H1 (cell line): ENCODE data around the gene ARCN1. TPM values are rescaled to one million over a fixed set of nuclear protein-coding genes. Genes with fewer than 3 reads are reported as not detected.

ENCODE experiments used
- ASH2L ChIP-seq: fragments of 200-600, 300-600 bp; sonication (generic); IDR thresholded peaks from one replicate; pipeline ENCODE4 v1.7.1; 2017; ENCODE audit warnings: low read length
- BACH1 ChIP-seq: IDR thresholded peaks from 2 replicates; pipeline ENCODE4 v1.6.1; 2012; ENCODE audit warnings: low read length, improper control_type of control experiment
- CBX5 ChIP-seq: fragments of 300-800, 300-1000 bp; sonication (generic); IDR thresholded peaks from 2 replicates; pipeline ENCODE4 v1.7.1; 2016; ENCODE audit warnings: antibody characterized with exemption, low read length, low read depth
- CBX8 ChIP-seq: fragments of 300-800, 300-1000 bp; sonication (generic); IDR thresholded peaks from 2 replicates; pipeline ENCODE4 v1.7.1; 2016; ENCODE audit warnings: low read depth, low read length, borderline replicate concordance
- CEBPB ChIP-seq: IDR thresholded peaks from 2 replicates; pipeline ENCODE4 v1.6.1; 2012; ENCODE audit warnings: low read depth, low read length
- CREB1 ChIP-seq: IDR thresholded peaks from 2 replicates; pipeline ENCODE4 v1.6.1; 2012; ENCODE audit warnings: inconsistent platforms
- CTBP2 ChIP-seq: IDR thresholded peaks from 2 replicates; pipeline ENCODE4 v1.7.0; 2011; ENCODE audit warnings: borderline replicate concordance, mild to moderate bottlenecking, moderate library complexity, mixed read lengths, low read length; ENCODE audit not compliant: insufficient read depth, insufficient read length
- EZH2 ChIP-seq: fragments of 200-600 bp; sonication (generic); IDR thresholded peaks from 2 replicates; pipeline ENCODE4 v1.7.1; 2012; ENCODE audit warnings: low read depth, mild to moderate bottlenecking, moderate library complexity, low read length, inconsistent platforms; ENCODE audit not compliant: severe bottlenecking
- GABPA ChIP-seq: IDR thresholded peaks from 2 replicates; pipeline ENCODE4 v1.6.1; 2011; ENCODE audit warnings: mild to moderate bottlenecking, low read length, moderate library complexity, borderline replicate concordance; ENCODE audit not compliant: insufficient read depth
- HDAC6 ChIP-seq: IDR thresholded peaks from one replicate; pipeline ENCODE4 v1.7.1; 2012; ENCODE audit warnings: low read depth, mild to moderate bottlenecking, inconsistent platforms, low read length, moderate library complexity
- KDM5A ChIP-seq: fragments of 200-600 bp; IDR thresholded peaks from 2 replicates; pipeline ENCODE4 v1.7.1; 2012; ENCODE audit warnings: mild to moderate bottlenecking, low read length, inconsistent platforms, mixed read lengths
- NANOG ChIP-seq: IDR thresholded peaks from 2 replicates; pipeline ENCODE4 v1.6.1; 2011; ENCODE audit warnings: low read length, low read depth, mild to moderate bottlenecking, inconsistent platforms; ENCODE audit not compliant: insufficient read depth, poor library complexity, severe bottlenecking
- PHF8 ChIP-seq: fragments of 200-600 bp; sonication (generic); conservative IDR thresholded peaks from 2 replicates; pipeline ENCODE4 v1.7.1; 2012; ENCODE audit warnings: low read depth, mild to moderate bottlenecking, inconsistent platforms, low read length, moderate library complexity
- POLR2A ChIP-seq, 2 experiments: IDR thresholded peaks; 1 replicate in 1 of 2; 2 replicates in 1 of 2; pipeline ENCODE4 v1.6.1; 2011; ENCODE audit warnings: low read depth in 2 of 2, low read length in 2 of 2, mild to moderate bottlenecking in 2 of 2; ENCODE audit errors: control extremely low read depth in 1 of 2
- POLR2AphosphoS5 ChIP-seq: IDR thresholded peaks from 2 replicates; pipeline ENCODE4 v1.6.1; 2011; ENCODE audit warnings: low read depth, low read length
- RFX5 ChIP-seq: IDR thresholded peaks from 2 replicates; pipeline ENCODE4 v1.6.1; 2011; ENCODE audit warnings: low read depth, low read length, improper control_type of control experiment, borderline replicate concordance
- RXRA ChIP-seq: IDR thresholded peaks from 2 replicates; pipeline ENCODE4 v1.6.1; 2011; ENCODE audit warnings: low read depth, mild to moderate bottlenecking, low read length, moderate library complexity; ENCODE audit not compliant: insufficient read depth
- SIN3A ChIP-seq, 2 experiments: IDR thresholded peaks in 1 of 2; conservative IDR thresholded peaks in 1 of 2; 2 replicates each; pipeline ENCODE4 v1.6.1; 2011 to 2012; ENCODE audit warnings: low read length in 2 of 2, improper control_type of control experiment in 1 of 2, low read depth in 1 of 2, mild to moderate bottlenecking in 1 of 2
- SIRT6 ChIP-seq: IDR thresholded peaks from one replicate; pipeline ENCODE4 v1.7.1; 2012; ENCODE audit warnings: low read length, inconsistent platforms
- SRF ChIP-seq: IDR thresholded peaks from 2 replicates; pipeline ENCODE4 v1.6.1; 2011; ENCODE audit warnings: mild to moderate bottlenecking, low read depth, low read length, moderate library complexity
- SUZ12 ChIP-seq: fragments of 200-600 bp; sonication (generic); IDR thresholded peaks from 2 replicates; pipeline ENCODE4 v1.6.1; 2012; ENCODE audit warnings: mild to moderate bottlenecking, inconsistent platforms, low read length, moderate library complexity, mixed read lengths
- TAF7 ChIP-seq: optimal IDR thresholded peaks from 2 replicates; pipeline ENCODE3; 2011; ENCODE audit warnings: low read depth, mild to moderate bottlenecking, inconsistent platforms, low read length, moderate library complexity, borderline replicate concordance
- YY1 ChIP-seq: IDR thresholded peaks from 2 replicates; pipeline ENCODE4 v1.6.1; 2011; ENCODE audit warnings: low read depth, mild to moderate bottlenecking, low read length
- ZNF274 ChIP-seq: IDR thresholded peaks from 2 replicates; pipeline ENCODE4 v1.7.0; 2012; ENCODE audit warnings: low read length, borderline replicate concordance; ENCODE audit errors: extremely low read depth
- polyA plus RNA-seq, 7 experiments: library from polyadenylated mRNA; depleted of rRNA in 3 of 7; stranded (reverse) in 5 of 7; unstranded in 2 of 7; fragments of >200 nt in 5 of 7; fragments of 200-250 nt in 2 of 7; gene quantifications; 1 replicate in 5 of 7; 2 replicates in 1 of 7; 4 replicates in 1 of 7; pipeline versions ENCODE4 v1.2.1 to v1.2.3, GENCODE V29; 2011 to 2013; ENCODE audit warnings: missing spikeins in 2 of 7, mixed read lengths in 2 of 7
- total RNA-seq: library from RNA; stranded (reverse); fragmentation: NEBNext Ultra II Directional; extraction: Animal tissue kit (Norgen Biotek cat#: 25700); gene quantifications from 2 replicates; pipeline ENCODE4 v1.2.1, GENCODE V29; 2021

Gene ARCN1
- total and polyA plus RNA-seq, 2 of the 8 experiments (the other 6 are each of a cell fraction or from before 2014, with no cell fraction given) = 132 to 146 TPM

DNA sequence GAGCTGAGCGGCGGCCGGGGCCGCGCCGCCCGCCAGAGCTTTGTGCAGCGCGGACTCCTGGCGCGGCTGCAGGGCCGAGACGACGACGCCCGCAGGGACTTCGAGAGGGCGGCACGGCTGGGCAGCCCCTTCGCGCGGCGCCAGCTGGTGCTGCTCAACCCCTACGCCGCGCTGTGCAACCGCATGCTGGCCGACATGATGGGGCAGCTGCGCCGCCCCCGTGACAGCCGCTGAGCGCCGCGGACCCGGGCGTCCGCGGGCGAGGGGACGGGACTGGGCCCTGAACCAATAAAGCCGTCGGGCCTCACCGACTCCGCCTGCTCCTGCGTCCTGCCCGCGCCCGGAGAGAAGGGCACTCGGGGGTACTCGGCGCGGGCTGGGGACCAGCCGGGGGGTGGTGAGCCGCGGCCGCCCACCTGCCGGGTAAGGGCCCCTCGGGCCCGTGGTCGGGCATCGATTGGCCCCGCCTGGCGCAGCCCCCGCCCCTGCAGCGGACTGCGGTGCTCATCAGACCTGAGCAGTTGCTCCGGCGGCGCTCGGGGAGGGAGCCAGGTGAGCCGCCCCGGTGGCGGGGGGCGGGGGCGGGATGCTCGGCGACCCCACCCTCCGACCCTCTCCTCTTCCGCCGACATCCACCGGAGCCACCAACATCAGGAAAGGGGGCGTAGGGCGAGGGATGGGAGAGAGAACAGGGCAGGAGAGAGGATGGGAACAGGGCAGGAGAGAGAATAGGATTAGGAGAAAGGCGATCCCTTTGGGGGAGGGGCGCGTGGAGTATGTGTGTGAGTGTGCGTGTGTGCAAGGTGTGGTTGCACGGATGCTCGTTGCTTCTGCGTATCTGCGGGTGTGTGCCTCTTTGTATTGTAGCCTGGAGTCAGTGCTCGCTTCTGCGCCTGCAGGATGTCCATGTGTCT, 41.3 kb upstream of the ARCN1 start, which contains the start of gene TMEM25 (continued):
- no peak for TF ChIP-seq SIRT6
- peak in 1 of 2 experiments; percentile 81; a peak in 3 of 4 replicates for TF ChIP-seq SIN3A (conservative IDR thresholded peaks at IDR 0.05 in 1 of 2, IDR thresholded peaks at IDR 0.05 in 1 of 2; ENCODE audit: low read depth in 1 of 2, low read length in 2 of 2)
- no peak for TF ChIP-seq RFX5
- TF ChIP-seq YY1 = peak; percentile 77; the same call in 1 of the 2 replicates
- peak; percentile 49 for TF ChIP-seq TAF7
- TF ChIP-seq NANOG = peak; percentile 14
- no peak for TF ChIP-seq HDAC6
- no peak; a peak in 1 of 3 replicates for TF ChIP-seq POLR2A (IDR thresholded peaks at IDR 0.05; ENCODE audit: control extremely low read depth in 1 of 2, low read depth in 2 of 2, low read length in 2 of 2)
- TF ChIP-seq SRF = peak; percentile 92
- 0 out of 2 replicates have a peak, but pooled peaks have one; percentile 28 for TF ChIP-seq GABPA
- no peak for TF ChIP-seq ZNF274
- TF ChIP-seq KDM5A = peak; percentile 58; the same call in 1 of the 2 replicates
- no peak for TF ChIP-seq CTBP2
- TF ChIP-seq PHF8 = peak; percentile 91
- no peak for TF ChIP-seq POLR2AphosphoS5
- TF ChIP-seq ASH2L = peak; percentile 96
- TF ChIP-seq CBX8 = no peak
- TF ChIP-seq CREB1 = no peak; the same call in 1 of the 2 replicates
- TF ChIP-seq CEBPB = no peak
- no peak for TF ChIP-seq SUZ12
- TF ChIP-seq RXRA = 0 out of 2 replicates have a peak, but pooled peaks have one; percentile 7
- TF ChIP-seq EZH2 = no peak
- TF ChIP-seq BACH1 = no peak
- TF ChIP-seq CBX5 = no peak
